HTR-8/SVneo (cell line): ENCODE measurements around the gene UGT2B28.
"Not testable (repeated sequence)": the region's sequence is repeated elsewhere in the genome, so short reads cannot be mapped to it uniquely, and the experiment has no call there.

ENCODE experiments used
- DNase-seq: peaks from one replicate; pipeline ENCODE4 v3.0.0; 2011; ENCODE audit warnings: low spot score, mixed read lengths; ENCODE audit not compliant: insufficient read length
- FAIRE-seq: peaks from 2 replicates; lab custom pipeline; 2011; peaks lifted over from hg19 to GRCh38; lab: Jason Lieb, UNC

Gene UGT2B28

DNA sequence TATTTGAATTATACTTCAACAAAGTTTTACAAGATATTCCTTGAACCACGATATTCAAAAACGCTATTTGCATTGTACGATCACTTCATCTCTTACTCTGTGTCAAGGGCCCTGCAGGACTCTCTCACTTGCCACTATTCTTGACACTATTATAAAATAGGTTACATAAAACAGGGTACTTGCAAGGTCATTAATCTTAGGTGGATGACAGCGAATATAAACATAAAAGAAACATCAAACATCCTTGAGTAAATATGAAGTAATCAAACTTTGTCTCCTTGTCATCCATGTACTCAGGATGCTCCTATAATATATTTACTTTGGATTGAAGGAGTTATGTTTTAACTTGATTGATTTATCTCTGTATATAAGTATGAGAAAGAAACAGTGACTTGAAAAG lies at the start of gene UGT2B28:
Gene UGT2B28, plus strand, starts transcription at position 395 of the 400 bp plus-strand sequence. CDS start 26 bp downstream, outside the sequence.
- FAIRE-seq, DNase-seq: not testable (repeated sequence)

DNA sequence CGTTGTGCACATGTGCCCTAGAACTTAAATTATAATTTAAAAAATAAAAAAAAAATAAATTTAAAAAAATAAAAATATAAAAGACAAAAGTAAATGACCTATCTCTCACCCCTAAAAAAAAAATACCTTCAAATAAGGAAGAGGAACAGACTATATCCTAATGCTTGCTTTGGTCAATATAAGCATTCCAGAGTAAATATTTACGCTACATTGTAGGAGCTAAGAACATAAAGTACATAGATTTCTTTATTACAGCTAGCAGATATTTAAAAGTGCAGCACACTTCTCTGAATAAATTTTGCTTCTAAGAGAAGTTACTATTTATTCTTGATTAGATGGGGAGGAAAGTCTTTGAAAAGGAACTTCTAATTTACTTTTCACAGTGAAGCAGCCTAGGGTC lies 41.2 kb upstream of the UGT2B28 start:
- no peak for FAIRE-seq

GRCh38 chr4:69239557-69240168 lies 40.6 kb upstream of the UGT2B28 start:
- DNase-seq (no peak), FAIRE-seq (no peak)

More for the DNA sequence above, 41.2 kb upstream of the UGT2B28 start:
- DNase-seq = no peak

- FAIRE-seq, DNase-seq: not testable (repeated sequence)
Observed at GRCh38 chr4:69240787-69241186, 39.5 kb upstream of the UGT2B28 start.

DNA sequence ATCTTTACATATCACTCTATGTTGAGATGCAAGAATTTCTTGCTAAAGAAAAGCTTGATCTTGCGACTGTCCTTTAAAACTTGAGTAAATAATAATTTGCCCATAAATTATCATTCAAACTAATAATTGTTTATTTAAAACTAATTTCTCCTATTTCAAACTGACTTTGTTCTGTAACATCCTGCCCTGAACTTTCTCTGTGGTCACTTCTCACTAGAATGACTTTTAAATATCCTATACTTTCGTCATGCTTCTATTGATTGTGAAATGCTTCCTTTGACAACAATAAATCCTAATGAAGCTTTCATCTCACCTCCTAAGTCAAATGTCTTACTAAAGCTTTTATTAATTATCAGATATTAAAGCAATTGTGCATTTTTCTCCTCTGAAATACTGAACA lies 38.5 kb upstream of the UGT2B28 start:
- not testable (repeated sequence) for FAIRE-seq, DNase-seq

GRCh38 chr4:69242562-69243240 lies 37.6 kb upstream of the UGT2B28 start:
- DNase-seq, FAIRE-seq: not testable (repeated sequence)

- FAIRE-seq = not testable (repeated sequence)
Observed at GRCh38 chr4:69250884-69251283, 29.4 kb upstream of the UGT2B28 start.

DNA sequence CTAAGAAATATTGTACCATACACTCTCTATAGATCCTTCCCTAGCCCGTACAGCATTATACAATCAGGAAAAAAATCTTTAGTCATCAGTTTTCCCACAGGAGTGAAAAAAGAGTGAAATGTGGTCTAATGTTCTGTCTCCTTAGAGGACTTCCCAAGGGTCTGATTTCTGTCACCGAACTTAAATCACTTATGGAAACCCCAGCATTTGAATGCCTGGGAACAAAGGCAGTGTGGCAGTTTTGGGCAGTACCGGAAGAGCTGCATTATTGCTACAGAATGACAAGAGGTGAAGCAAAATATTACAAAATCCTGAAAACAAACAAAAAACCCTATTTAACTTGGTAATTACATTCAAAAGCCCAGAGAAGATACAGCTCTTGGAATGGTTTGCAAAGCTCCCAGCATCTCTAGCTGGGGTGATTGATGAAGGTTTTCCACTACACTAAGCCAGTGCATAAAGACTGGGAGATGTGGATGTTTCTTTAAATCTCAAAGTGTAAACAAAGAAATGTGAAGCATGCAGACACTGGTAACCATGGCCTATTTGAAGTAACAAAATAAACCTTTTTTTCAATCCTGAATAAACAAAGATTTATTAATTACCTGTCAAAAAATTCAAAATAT lies 27.0 kb upstream of the UGT2B28 start:
- FAIRE-seq, DNase-seq: not testable (repeated sequence)

More at GRCh38 chr4:69250884-69251283, 29.4 kb upstream of the UGT2B28 start:
- not testable (repeated sequence) for DNase-seq

- not testable (repeated sequence) for DNase-seq, FAIRE-seq
Observed at GRCh38 chr4:69268612-69269011, 11.7 kb upstream of the UGT2B28 start.

DNA sequence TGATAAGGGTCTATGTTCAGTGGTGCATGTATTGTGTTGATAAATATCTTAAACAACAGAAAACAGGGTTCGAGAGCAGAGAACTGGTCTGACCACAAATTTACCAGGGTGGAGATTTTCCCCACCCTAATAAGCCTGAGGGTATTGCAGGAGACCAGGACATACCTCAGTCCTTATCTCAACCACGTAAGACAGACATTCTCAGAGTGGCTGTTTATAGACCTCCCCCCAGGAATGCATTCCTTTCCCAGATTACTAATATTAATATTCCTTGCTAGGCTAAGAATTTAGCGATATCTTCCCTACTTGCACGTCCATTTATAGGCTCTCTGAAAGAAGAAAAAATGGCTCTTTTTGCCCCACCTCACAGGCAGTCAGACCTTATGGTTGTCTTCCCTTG lies 16.1 kb downstream of the UGT2B28 start:
- DNase-seq, FAIRE-seq: not testable (repeated sequence)

DNA sequence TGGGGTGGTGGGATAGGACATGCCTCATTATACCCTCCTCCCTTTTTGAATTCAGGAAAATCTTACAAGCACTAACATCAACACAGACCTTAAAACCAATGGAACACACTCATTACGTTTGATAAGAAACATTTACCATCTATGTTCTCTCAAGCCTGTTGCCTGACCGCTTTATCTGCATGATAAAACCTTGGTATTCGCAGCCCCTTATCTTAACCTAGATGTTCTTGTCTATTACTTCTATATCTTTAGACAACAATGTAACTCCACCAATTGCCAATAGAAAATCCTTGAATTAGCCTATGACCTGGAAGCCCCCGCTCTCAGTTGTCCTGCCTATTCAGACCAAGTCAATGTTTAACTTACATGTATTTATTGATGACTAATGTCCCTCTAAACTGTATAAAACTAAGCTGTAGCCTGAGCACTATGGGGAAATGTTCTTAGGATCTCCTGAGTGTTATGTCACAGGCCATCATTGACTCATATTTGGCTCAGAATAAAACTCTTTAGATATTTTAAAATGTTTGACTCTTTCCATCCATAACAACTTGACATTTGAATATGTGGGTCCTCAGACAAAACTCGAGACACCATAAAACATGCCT lies 28.3 kb downstream of the UGT2B28 start:
- not testable (repeated sequence) for FAIRE-seq, DNase-seq

GRCh38 chr4:69309549-69310076 lies 29.3 kb downstream of the UGT2B28 start:
- FAIRE-seq, DNase-seq: not testable (repeated sequence)

DNA sequence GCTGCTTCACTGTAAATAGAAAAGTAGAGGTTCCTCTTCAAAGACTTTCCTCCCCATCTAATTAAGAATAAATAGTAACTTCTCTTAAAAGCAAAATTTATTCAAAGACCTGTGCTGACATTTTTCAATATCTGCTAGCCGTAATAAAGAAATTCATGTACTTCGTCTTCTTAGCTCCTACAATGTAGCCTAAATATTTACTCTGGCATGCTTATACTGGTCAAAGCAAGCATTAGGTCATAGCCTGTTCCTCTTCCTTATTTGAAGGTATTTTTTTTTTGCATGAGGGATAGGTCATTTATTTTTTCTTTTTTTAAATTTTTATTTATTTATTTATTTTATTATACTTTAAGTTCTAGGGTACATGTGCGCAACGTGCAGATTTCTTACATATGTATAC lies 30.0 kb downstream of the UGT2B28 start:
- not testable (repeated sequence) for FAIRE-seq, DNase-seq

GRCh38 chr4:69317669-69318298 lies 37.5 kb downstream of the UGT2B28 start:
- not testable (repeated sequence) for FAIRE-seq, DNase-seq

- FAIRE-seq (no peak), DNase-seq (no peak)
Observed at GRCh38 chr4:69321153-69321729, 41.0 kb downstream of the UGT2B28 start.

DNA sequence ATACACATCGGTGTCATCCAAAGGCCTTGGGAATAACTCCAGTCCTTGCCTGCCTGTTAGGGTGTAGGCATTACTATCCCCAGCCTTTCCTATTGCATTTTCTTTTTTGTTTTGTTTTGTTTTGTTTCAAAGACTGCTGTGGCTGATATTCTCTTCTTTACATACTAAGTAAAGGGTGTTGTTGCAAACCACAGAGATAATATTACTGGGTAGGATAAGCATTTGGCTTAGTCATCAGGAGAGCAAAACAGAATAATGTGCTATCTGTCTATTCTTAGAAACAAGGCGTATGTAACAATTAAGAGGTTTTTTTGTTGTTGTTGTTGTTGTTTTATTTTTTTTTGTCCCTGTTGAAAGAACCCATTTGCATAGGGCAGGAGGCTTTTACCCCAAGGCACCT lies 41.8 kb downstream of the UGT2B28 start:
- FAIRE-seq (no peak), DNase-seq (no peak)

DNA sequence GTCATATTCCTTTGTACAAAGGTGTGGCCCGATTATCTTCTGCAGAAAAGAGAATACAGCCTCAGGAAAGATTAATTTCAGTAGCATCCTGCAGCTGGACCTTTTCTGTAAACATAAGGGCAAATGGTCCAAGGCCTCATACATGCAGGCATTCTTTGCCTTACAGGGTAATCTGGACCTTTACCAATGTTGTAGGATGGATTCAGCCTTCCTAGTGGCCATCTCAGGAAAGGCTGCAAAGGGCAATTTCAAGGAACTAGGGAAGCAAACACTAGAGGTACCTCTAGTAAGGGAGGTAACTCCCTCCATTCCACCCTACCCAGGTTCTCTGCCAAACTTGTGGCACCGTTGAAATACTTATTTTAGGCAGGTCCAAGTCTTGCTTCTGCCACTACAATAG lies 43.0 kb downstream of the UGT2B28 start:
- no peak for DNase-seq
- FAIRE-seq = no peak

GRCh38 chr4:69330345-69331047 lies 50.2 kb downstream of the UGT2B28 start:
- no peak for DNase-seq
- FAIRE-seq = no peak

DNA sequence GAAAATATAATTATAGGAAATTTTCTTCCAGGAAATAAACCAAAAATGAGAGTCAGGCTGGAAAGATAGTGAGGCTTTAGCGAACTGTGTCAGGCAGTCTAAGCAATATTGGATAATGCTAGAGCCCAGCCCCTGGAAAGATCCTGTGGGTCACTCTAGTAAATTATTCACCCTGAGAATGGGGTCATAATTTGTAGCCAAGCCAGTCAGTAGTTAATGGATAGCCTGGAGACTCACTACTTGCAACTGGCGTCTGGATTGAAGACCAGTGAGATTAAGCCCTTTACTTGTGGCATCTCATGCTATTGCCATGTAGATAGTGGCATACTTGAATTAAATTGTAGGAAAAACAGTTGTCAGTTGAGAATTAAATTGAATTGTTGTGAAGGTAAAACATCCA lies 51.0 kb downstream of the UGT2B28 start:
- FAIRE-seq, DNase-seq: not testable (repeated sequence)
